Astrocyte of the hippocampus (primary cell): ENCODE measurements around the gene TSPAN1.

Experiments
- DNase-seq: peaks from one replicate; pipeline ENCODE4 v3.0.0; 2011; ENCODE audit warnings: low read depth, low spot score

The TSPAN1 gene

GRCh38 chr1:46187106-46187869 is 12.4 kb downstream of the TSPAN1 start:
- DNase-seq, result no peak

- no peak for DNase-seq
Measured at GRCh38 chr1:46188295-46189030, 13.6 kb downstream of the TSPAN1 start.

GRCh38 chr1:46190539-46190938 is 15.7 kb downstream of the TSPAN1 start:
- DNase-seq, result no peak

- DNase-seq, result no peak
Measured at GRCh38 chr1:46191033-46191701, 16.3 kb downstream of the TSPAN1 start.

GRCh38 chr1:46192171-46192570 is 17.3 kb downstream of the TSPAN1 start:
- no peak for DNase-seq

- DNase-seq, result no peak
Measured at GRCh38 chr1:46193285-46193684, 18.4 kb downstream of the TSPAN1 start.

- peak; percentile 34 for DNase-seq
Measured at GRCh38 chr1:46193984-46194570, 19.2 kb downstream of the TSPAN1 start.

GRCh38 chr1:46194641-46195193 is 19.8 kb downstream of the TSPAN1 start:
- DNase-seq, result no peak

GRCh38 chr1:46196609-46197008 is 21.7 kb downstream of the TSPAN1 start:
- DNase-seq, result no peak

- no peak for DNase-seq
Measured at GRCh38 chr1:46197560-46197963, 22.7 kb downstream of the TSPAN1 start.

- DNase-seq, result peak; percentile 86
Measured at GRCh38 chr1:46197964-46198811, 23.3 kb downstream of the TSPAN1 start, which contains the start of gene POMGNT1. POMGNT1 (minus strand) TSS chr1:46198434; CDS start chr1:46197821, 613 bp downstream.

GRCh38 chr1:46199233-46199749 is 24.4 kb downstream of the TSPAN1 start:
- no peak for DNase-seq

- DNase-seq, result peak; percentile 18
Measured at GRCh38 chr1:46203738-46204405, 29.0 kb downstream of the TSPAN1 start.

GRCh38 chr1:46204406-46204742 is 29.5 kb downstream of the TSPAN1 start:
- no peak for DNase-seq

GRCh38 chr1:46205141-46205540 is 30.3 kb downstream of the TSPAN1 start:
- DNase-seq, result no peak

GRCh38 chr1:46205791-46206190 is 30.9 kb downstream of the TSPAN1 start:
- no peak for DNase-seq

GRCh38 chr1:46206399-46206798 is 31.5 kb downstream of the TSPAN1 start:
- no peak for DNase-seq

- no peak for DNase-seq
Measured at GRCh38 chr1:46210561-46210960, 35.7 kb downstream of the TSPAN1 start.

GRCh38 chr1:46211051-46211450 is 36.2 kb downstream of the TSPAN1 start:
- no peak for DNase-seq

- no peak for DNase-seq
Measured at GRCh38 chr1:46215504-46215903, 40.6 kb downstream of the TSPAN1 start.
